GM12873 (cell line): ENCODE measurements around the gene SLC22A5.

Source experiments
- CTCF ChIP-seq: IDR thresholded peaks from 2 replicates; pipeline ENCODE4 v1.5.1; 2012; ENCODE audit warnings: low read depth, mild to moderate bottlenecking, moderate library complexity, low read length, control low read depth; ENCODE audit not compliant: insufficient read depth; ENCODE audit errors: missing control alignments

The SLC22A5 gene

GRCh38 chr5:132427281-132428146, 58.0 kb downstream of the SLC22A5 start:
- TF ChIP-seq CTCF, result no peak

- no peak for TF ChIP-seq CTCF
Observed at GRCh38 chr5:132428147-132428482, 58.6 kb downstream of the SLC22A5 start.

GRCh38 chr5:132428484-132429462, 59.3 kb downstream of the SLC22A5 start:
- no peak for TF ChIP-seq CTCF

GRCh38 chr5:132429463-132430440, 60.2 kb downstream of the SLC22A5 start:
- TF ChIP-seq CTCF, result no peak

- no peak for TF ChIP-seq CTCF
Observed at GRCh38 chr5:132430746-132431145, 61.2 kb downstream of the SLC22A5 start.

- no peak for TF ChIP-seq CTCF
Observed at GRCh38 chr5:132431632-132432031, 62.1 kb downstream of the SLC22A5 start.
